Measurements from ENCODE around the gene EFHC1.

DNA sequence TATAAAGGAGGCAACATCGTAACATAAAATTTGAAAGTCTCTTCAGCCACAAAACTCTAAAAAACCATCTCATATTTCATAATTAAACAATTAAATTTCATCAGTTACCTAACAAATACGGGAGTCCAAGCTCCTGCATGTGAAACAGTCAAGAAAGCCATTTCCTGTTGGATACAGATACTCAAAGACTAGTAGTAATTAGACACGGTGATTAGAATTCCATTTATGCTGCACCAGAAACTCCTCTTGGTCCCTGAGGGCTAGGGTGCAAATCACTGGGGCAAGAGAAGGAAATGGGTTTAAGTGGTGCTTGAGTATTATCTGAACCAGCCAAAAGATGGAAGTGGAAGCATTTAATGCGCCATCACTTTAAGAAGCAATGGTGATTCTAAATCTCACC, 129.3 kb downstream of the EFHC1 start:
- TF ChIP-seq, protein P1, sequence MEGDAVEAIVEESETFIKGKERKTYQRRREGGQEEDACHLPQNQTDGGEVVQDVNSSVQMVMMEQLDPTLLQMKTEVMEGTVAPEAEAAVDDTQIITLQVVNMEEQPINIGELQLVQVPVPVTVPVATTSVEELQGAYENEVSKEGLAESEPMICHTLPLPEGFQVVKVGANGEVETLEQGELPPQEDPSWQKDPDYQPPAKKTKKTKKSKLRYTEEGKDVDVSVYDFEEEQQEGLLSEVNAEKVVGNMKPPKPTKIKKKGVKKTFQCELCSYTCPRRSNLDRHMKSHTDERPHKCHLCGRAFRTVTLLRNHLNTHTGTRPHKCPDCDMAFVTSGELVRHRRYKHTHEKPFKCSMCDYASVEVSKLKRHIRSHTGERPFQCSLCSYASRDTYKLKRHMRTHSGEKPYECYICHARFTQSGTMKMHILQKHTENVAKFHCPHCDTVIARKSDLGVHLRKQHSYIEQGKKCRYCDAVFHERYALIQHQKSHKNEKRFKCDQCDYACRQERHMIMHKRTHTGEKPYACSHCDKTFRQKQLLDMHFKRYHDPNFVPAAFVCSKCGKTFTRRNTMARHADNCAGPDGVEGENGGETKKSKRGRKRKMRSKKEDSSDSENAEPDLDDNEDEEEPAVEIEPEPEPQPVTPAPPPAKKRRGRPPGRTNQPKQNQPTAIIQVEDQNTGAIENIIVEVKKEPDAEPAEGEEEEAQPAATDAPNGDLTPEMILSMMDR (IDR thresholded peaks at IDR 0.05 in 8 of 11, conservative IDR thresholded peaks at IDR 0.05 in 3 of 11), result no peak
- TF ChIP-seq POLR2AphosphoS5 (IDR thresholded peaks at IDR 0.05), result no peak
